A549 (cell line): ENCODE data around the gene SLC9A9. TPM values are rescaled to one million over a fixed set of nuclear protein-coding genes. Genes with fewer than 3 reads are reported as not detected.

Source experiments
- ATAC-seq, 2 experiments: fragments of 200-7000 bp in 1 of 2; fragments of >200 bp in 1 of 2; cut with Nextera tagmentation in 1 of 2; cut with Tn5 transposase in 1 of 2; 3 replicates each; pipeline versions ENCODE4 v1.8.0 to v1.9.1; 2018 to 2020; ENCODE audit warnings: mild to moderate bottlenecking in 1 of 2, moderate library complexity in 1 of 2
- CTCF ChIA-PET: fragments of 300-600 bp; sonication (Branson Sonifier 250); formaldehyde crosslinking; extraction: SDS; loops from one replicate; lab custom pipeline; 2021; ENCODE audit warnings: antibody characterized with exemption, inconsistent platforms; lab: Yijun Ruan, JAX
- POLR2A ChIA-PET: fragments of 350-600 bp; formaldehyde crosslinking; extraction: SDS; loops from one replicate; lab custom pipeline; 2021; ENCODE audit warnings: antibody characterized with exemption, inconsistent platforms; lab: Yijun Ruan, JAX
- DNase-seq, 2 experiments: peaks; one replicate each; pipeline versions ENCODE4 v3.0.0 to v3.0.0-alpha.2; 2011 to 2016; ENCODE audit warnings: low read depth in 1 of 2, low spot score in 1 of 2
- FAIRE-seq: peaks from 2 replicates; lab custom pipeline; 2011; peaks lifted over from hg19 to GRCh38; lab: Jason Lieb, UNC
- H3K27ac ChIP-seq, 2 experiments: fragments of >200 bp; sonication (Bioruptor Twin); formaldehyde crosslinking; 3 replicates each; pipeline ENCODE4 v1.5.1; 2016 to 2017
- H3K4me1 ChIP-seq: fragments of >200 bp; sonication (Bioruptor Twin); formaldehyde crosslinking; 3 replicates; pipeline ENCODE4 v1.6.1; 2016
- H3K4me2 ChIP-seq: fragments of >200 bp; sonication (Bioruptor Twin); formaldehyde crosslinking; 3 replicates; pipeline ENCODE4 v1.6.1; 2016
- H3K4me3 ChIP-seq: fragments of >200 bp; sonication (Bioruptor Twin); formaldehyde crosslinking; 3 replicates; pipeline ENCODE4 v1.5.1; 2016
- H3K9me3 ChIP-seq: fragments of >200 bp; sonication (Bioruptor Twin); formaldehyde crosslinking; 3 replicates; pipeline ENCODE4 v1.6.1; 2016
- BCL3 ChIP-seq: fragments of >200 bp; sonication (Bioruptor Twin); formaldehyde crosslinking; IDR thresholded peaks from 3 replicates; pipeline ENCODE4 v1.6.1; 2016
- CHD2 ChIP-seq: fragments of 150-350 bp; IDR thresholded peaks from 2 replicates; pipeline ENCODE4 v1.6.1; 2014; ENCODE audit warnings: low read length; ENCODE audit not compliant: partially characterized antibody
- CHD4 ChIP-seq: fragments of 200-600 bp; sonication (generic); IDR thresholded peaks from 2 replicates; pipeline ENCODE4 v1.6.1; 2016; ENCODE audit warnings: antibody characterized with exemption, mild to moderate bottlenecking, borderline replicate concordance
- EHMT2 ChIP-seq: fragments of 200-600 bp; sonication (generic); IDR thresholded peaks from 2 replicates; pipeline ENCODE4 v1.6.1; 2016; ENCODE audit warnings: antibody characterized with exemption, low read depth, mild to moderate bottlenecking, moderate library complexity
- ELK1 ChIP-seq: fragments of 150-350 bp; IDR thresholded peaks from 2 replicates; pipeline ENCODE4 v1.6.1; 2014; ENCODE audit warnings: low read depth, mild to moderate bottlenecking, low read length
- ESRRA ChIP-seq: fragments of 150-350 bp; IDR thresholded peaks from 2 replicates; pipeline ENCODE4 v1.6.1; 2014; ENCODE audit warnings: mild to moderate bottlenecking, low read length, borderline replicate concordance
- HDAC2 ChIP-seq: fragments of 200-600 bp; sonication (generic); IDR thresholded peaks from 2 replicates; pipeline ENCODE4 v1.6.1; 2016
- HES2 ChIP-seq: fragments of >200 bp; sonication (Bioruptor Twin); formaldehyde crosslinking; IDR thresholded peaks from 2 replicates; pipeline ENCODE4 v1.6.1; 2016
- HOXB13 ChIP-seq: fragments of 250-450 bp; sonication (Bioruptor Pico); IDR thresholded peaks from 2 replicates; pipeline ENCODE4 v1.5.0; 2020; ENCODE audit warnings: low read depth, mild to moderate bottlenecking, moderate library complexity
- HOXB5 ChIP-seq: fragments of 250-450 bp; sonication (Bioruptor Pico); IDR thresholded peaks from 2 replicates; pipeline ENCODE4 v1.5.0; 2020; ENCODE audit warnings: mild to moderate bottlenecking, moderate library complexity
- JUN ChIP-seq, 2 experiments: fragments of >200 bp; sonication (Bioruptor Twin); formaldehyde crosslinking; IDR thresholded peaks; 2 replicates in 1 of 2; 3 replicates in 1 of 2; pipeline ENCODE4 v1.6.1; 2016 to 2017
- KDM1A ChIP-seq: fragments of 200-600 bp; sonication (generic); IDR thresholded peaks from 2 replicates; pipeline ENCODE4 v1.6.1; 2016; ENCODE audit warnings: low read depth, mild to moderate bottlenecking
- MAX ChIP-seq: IDR thresholded peaks from 2 replicates; pipeline ENCODE4 v1.6.1; 2012
- MYC ChIP-seq: IDR thresholded peaks from 2 replicates; pipeline ENCODE4 v1.6.1; 2012; ENCODE audit warnings: mild to moderate bottlenecking, inconsistent platforms, low read length, improper control_type of control experiment, borderline replicate concordance
- NPAS2 ChIP-seq: fragments of 250-450 bp; sonication (Bioruptor Pico); IDR thresholded peaks from 2 replicates; pipeline ENCODE4 v1.8.0; 2022; ENCODE audit warnings: mild to moderate bottlenecking, moderate library complexity, borderline replicate concordance
- POLR2A ChIP-seq: IDR thresholded peaks from 2 replicates; pipeline ENCODE4 v1.6.1; 2012; ENCODE audit warnings: mild to moderate bottlenecking, low read length
- RARB ChIP-seq: fragments of 250-450 bp; sonication (Bioruptor Pico); IDR thresholded peaks from 2 replicates; pipeline ENCODE4 v1.8.0; 2021; ENCODE audit warnings: mild to moderate bottlenecking, moderate library complexity
- REST ChIP-seq: fragments of 200-600 bp; sonication (generic); IDR thresholded peaks from 2 replicates; pipeline ENCODE4 v1.6.1; 2016; ENCODE audit warnings: antibody characterized with exemption, mild to moderate bottlenecking, moderate library complexity
- SREBF2 ChIP-seq: fragments of 450-650 bp; IDR thresholded peaks from 2 replicates; pipeline ENCODE4 v1.6.1; 2014; ENCODE audit warnings: mild to moderate bottlenecking, moderate library complexity
- USF2 ChIP-seq: fragments of 450-650 bp; IDR thresholded peaks from 2 replicates; pipeline ENCODE4 v1.6.1; 2014; ENCODE audit warnings: antibody characterized with exemption
- ZC3H11A ChIP-seq: fragments of 450-650 bp; IDR thresholded peaks from 2 replicates; pipeline ENCODE4 v1.6.1; 2014; ENCODE audit warnings: antibody characterized with exemption, mild to moderate bottlenecking
- WGBS: methylation state at CpG from one replicate; pipeline ENCODE4 v1.1.6; 2017; ENCODE audit errors: missing lambda C conversion rate; 5-methylcytosine and 5-hydroxymethylcytosine counted together
- polyA plus RNA-seq, 4 experiments: library from polyadenylated mRNA; depleted of rRNA in 3 of 4; stranded (reverse); fragments of >200 nt; fragmentation: RNase III in 1 of 4; extraction: RNeasy Plus Mini Kit Qiagen cat#74134 plus additional on column Dnase treatment in 1 of 4; gene quantifications; 2 replicates in 3 of 4; 3 replicates in 1 of 4; pipeline ENCODE4 v1.2.3, GENCODE V29; 2011 to 2017

SLC9A9 gene
- polyA plus RNA-seq, 2 of the 4 experiments (the other 2 are of a cell fraction), result 0.10 to 0.32 TPM

GRCh38 chr3:143686638-143687197 is 161.6 kb downstream of the SLC9A9 start:
- ChIA-PET CTCF (interaction anchor here (2.7 kb wide), 1 partner anchor 12 kb away, joined by 16 read pairs; no protein-coding TSS in a partner anchor), POLR2A (interaction anchor here (0.7 kb wide), 1 partner anchor 12 kb away, joined by 3 read pairs; no protein-coding TSS in a partner anchor)
- FAIRE-seq, result no peak

GRCh38 chr3:143685491-143685890 is 162.8 kb downstream of the SLC9A9 start:
- Histone ChIP-seq H3K4me3 (no peak overlapping the region), H3K27ac (no peak overlapping the region), H3K9me3 (no peaks in the 10 kb centered on the region), H3K4me1 (no peaks in the 10 kb centered on the region), H3K4me2 (no peak overlapping the region)
- CTCF ChIA-PET, result interaction anchor here (2.7 kb wide), 1 partner anchor 11 kb away, joined by 16 read pairs; no protein-coding TSS in a partner anchor
- 0% methylated on average over 1 of the region's 1 CpG for WGBS
- POLR2A ChIA-PET, result no interaction called here
- FAIRE-seq (no peak), ATAC-seq (no peak), DNase-seq (no peak)
- TF ChIP-seq ESRRA (no peak), BCL3 (no peak)

More at GRCh38 chr3:143686638-143687197, 161.6 kb downstream of the SLC9A9 start:
- ATAC-seq (no peak), DNase-seq (no peak)
- WGBS, result 9% methylated on average over 5 of the region's 5 CpGs
- peak; percentile 61; the same call in 1 of the 2 replicates for TF ChIP-seq REST
- no peak for TF ChIP-seq MAX
- no peak overlapping the region for H3K27ac ChIP-seq
- no peak overlapping the region for H3K4me3 ChIP-seq
- H3K4me2 ChIP-seq, result no peak overlapping the region
- no peaks in the 10 kb centered on the region for H3K4me1 ChIP-seq
- H3K9me3 ChIP-seq, result no peaks in the 10 kb centered on the region

- Histone ChIP-seq H3K4me1 (no peaks in the 10 kb centered on the region), H3K4me2 (no peak overlapping the region), H3K4me3 (no peak overlapping the region), H3K27ac (no peak overlapping the region), H3K9me3 (no peaks in the 10 kb centered on the region)
- POLR2A ChIA-PET, result no interaction called here
- CTCF ChIA-PET, result no interaction called here
- DNase-seq (no peak), ATAC-seq (no peak), FAIRE-seq (no peak)
- TF ChIP-seq CHD4 (no peak), HES2 (no peak), RARB (CRISPR knock-in tag) (no peak), EHMT2 (no peak), SREBF2 (no peak), HDAC2 (no peak), ZC3H11A (no peak), MYC (no peak), ESRRA (no peak), ELK1 (no peak), NPAS2 (CRISPR knock-in tag) (no peak), JUN (IDR thresholded peaks at IDR 0.05) (no peak), POLR2A (no peak), KDM1A (no peak), USF2 (no peak), CHD2 (no peak), HOXB5 (no peak), HOXB13 (CRISPR knock-in tag) (no peak)
Observed at GRCh38 chr3:143677430-143677829, 170.8 kb downstream of the SLC9A9 start.
